Esophagus squamous epithelium (tissue), 4 donors: ENCODE data around the gene ITPR2.
A peak's percentile ranks its signal among the peaks of the same experiment; 100 is the strongest.

ENCODE experiments used
- CTCF ChIP-seq, 6 experiments: fragments of 450-650 bp in 4 of 6; fragments of 200-600 bp in 2 of 6; sonication (generic) in 2 of 6; IDR thresholded peaks; one replicate each; pipeline ENCODE4 v1.5.1; 2016 to 2019; ENCODE audit warnings: antibody characterized with exemption in 6 of 6, mild to moderate bottlenecking in 4 of 6, moderate library complexity in 4 of 6
- POLR2A ChIP-seq, 4 donors: fragments of 450-650 bp; IDR thresholded peaks; one replicate each; pipeline ENCODE4 v1.6.1; 2017; ENCODE audit warnings: antibody characterized with exemption in 4 of 4, mild to moderate bottlenecking in 4 of 4, moderate library complexity in 3 of 4

GRCh38 chr12:26651566-26652188 lies 181.3 kb downstream of the ITPR2 start:
- peak; percentile 31 to 84 (median 67) for TF ChIP-seq CTCF (IDR thresholded peaks at IDR 0.05)
- no peak for TF ChIP-seq POLR2A (IDR thresholded peaks at IDR 0.05)
